AG04450 (cell line): ENCODE data around the gene CPXM2. TPM values are rescaled to one million over a fixed set of nuclear protein-coding genes. Genes with fewer than 3 reads are reported as not detected.

Source experiments
- CTCF ChIA-PET: fragments of 300-600, 350-600 bp; formaldehyde crosslinking; extraction: SDS; loops from one replicate; lab custom pipeline; 2022; ENCODE audit warnings: antibody characterized with exemption, inconsistent platforms; lab: Charles Lee
- POLR2A ChIA-PET: fragments of 350-600 bp; formaldehyde crosslinking; extraction: SDS; loops from one replicate; lab custom pipeline; 2021; ENCODE audit warnings: antibody characterized with exemption, inconsistent platforms; lab: Yijun Ruan, JAX
- DNase-seq: peaks from one replicate; pipeline ENCODE4 v3.0.0-alpha.2; 2011; ENCODE audit warnings: low read depth, low spot score
- H3K27ac ChIP-seq: one replicate; pipeline ENCODE4 v1.5.1; 2012; ENCODE audit warnings: low read depth, low read length, control low read depth
- H3K27me3 ChIP-seq: one replicate; pipeline ENCODE4 v1.6.0; 2012; ENCODE audit warnings: low read length; ENCODE audit not compliant: control insufficient read depth, insufficient read depth
- H3K4me3 ChIP-seq: 2 replicates; pipeline ENCODE4 v1.5.1; 2011; ENCODE audit warnings: mild to moderate bottlenecking, low read depth, low read length, control low read depth
- H3K9me3 ChIP-seq: 2 replicates; pipeline ENCODE4 v1.5.1; 2012; ENCODE audit warnings: low read length; ENCODE audit not compliant: control insufficient read depth, insufficient read depth
- polyA plus RNA-seq: library from polyadenylated mRNA; depleted of rRNA; stranded (reverse); fragments of >200 nt; gene quantifications from 2 replicates; pipeline ENCODE4 v1.2.3, GENCODE V29; 2011
- TF ChIP-seq, protein P1 (sequence below): IDR thresholded peaks from 2 replicates; pipeline ENCODE4 v1.5.1; 2011; ENCODE audit warnings: low read depth, low read length, control low read depth, inconsistent platforms

The CPXM2 gene
- polyA plus RNA-seq, 1 experiment = not detected

DNA sequence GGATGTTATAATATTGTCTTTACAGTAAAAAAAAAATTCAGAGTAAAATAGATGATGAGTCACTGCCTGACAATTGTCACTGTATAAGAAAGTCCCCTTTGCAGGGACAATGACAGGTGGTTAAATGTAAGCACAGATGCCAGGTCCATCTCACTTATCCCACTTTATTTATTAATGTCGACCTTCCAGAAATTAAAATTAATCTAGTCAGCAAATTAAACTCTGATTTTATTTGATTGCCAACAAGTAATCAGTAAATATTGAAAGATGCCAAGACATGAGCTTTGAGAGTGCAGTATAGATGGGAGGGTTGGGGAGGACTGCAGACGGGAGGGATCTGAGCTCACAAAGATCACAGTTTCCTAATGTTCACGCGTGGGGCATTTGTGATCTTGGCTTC lies 50.9 kb downstream of the CPXM2 start:
- ChIA-PET POLR2A (no interaction called here), CTCF (interaction anchor here (0.6 kb wide), 1 partner anchor 282 kb away, joined by 4 read pairs; no protein-coding TSS in a partner anchor)
- peaks cover 38% of the 10 kb centered on the region for H3K9me3 ChIP-seq
- no peak overlapping the region for H3K4me3 ChIP-seq
- DNase-seq = no peak
- H3K27me3 ChIP-seq = no peaks in the 10 kb centered on the region
- H3K27ac ChIP-seq = no peak overlapping the region
- TF ChIP-seq, protein P1, sequence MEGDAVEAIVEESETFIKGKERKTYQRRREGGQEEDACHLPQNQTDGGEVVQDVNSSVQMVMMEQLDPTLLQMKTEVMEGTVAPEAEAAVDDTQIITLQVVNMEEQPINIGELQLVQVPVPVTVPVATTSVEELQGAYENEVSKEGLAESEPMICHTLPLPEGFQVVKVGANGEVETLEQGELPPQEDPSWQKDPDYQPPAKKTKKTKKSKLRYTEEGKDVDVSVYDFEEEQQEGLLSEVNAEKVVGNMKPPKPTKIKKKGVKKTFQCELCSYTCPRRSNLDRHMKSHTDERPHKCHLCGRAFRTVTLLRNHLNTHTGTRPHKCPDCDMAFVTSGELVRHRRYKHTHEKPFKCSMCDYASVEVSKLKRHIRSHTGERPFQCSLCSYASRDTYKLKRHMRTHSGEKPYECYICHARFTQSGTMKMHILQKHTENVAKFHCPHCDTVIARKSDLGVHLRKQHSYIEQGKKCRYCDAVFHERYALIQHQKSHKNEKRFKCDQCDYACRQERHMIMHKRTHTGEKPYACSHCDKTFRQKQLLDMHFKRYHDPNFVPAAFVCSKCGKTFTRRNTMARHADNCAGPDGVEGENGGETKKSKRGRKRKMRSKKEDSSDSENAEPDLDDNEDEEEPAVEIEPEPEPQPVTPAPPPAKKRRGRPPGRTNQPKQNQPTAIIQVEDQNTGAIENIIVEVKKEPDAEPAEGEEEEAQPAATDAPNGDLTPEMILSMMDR = no peak

- no peak for DNase-seq
- CTCF ChIA-PET = interaction anchor here (1.7 kb wide), 1 partner anchor 11 kb away, joined by 3 read pairs; no protein-coding TSS in a partner anchor
- TF ChIP-seq, protein P1 = no peak
- H3K27ac ChIP-seq = no peak overlapping the region
- no peak overlapping the region for H3K4me3 ChIP-seq
- no peaks in the 10 kb centered on the region for H3K27me3 ChIP-seq
- H3K9me3 ChIP-seq = peaks cover 53% of the 10 kb centered on the region
- POLR2A ChIA-PET = no interaction called here
Observed at GRCh38 chr10:123838596-123839310, 52.9 kb downstream of the CPXM2 start.

DNA sequence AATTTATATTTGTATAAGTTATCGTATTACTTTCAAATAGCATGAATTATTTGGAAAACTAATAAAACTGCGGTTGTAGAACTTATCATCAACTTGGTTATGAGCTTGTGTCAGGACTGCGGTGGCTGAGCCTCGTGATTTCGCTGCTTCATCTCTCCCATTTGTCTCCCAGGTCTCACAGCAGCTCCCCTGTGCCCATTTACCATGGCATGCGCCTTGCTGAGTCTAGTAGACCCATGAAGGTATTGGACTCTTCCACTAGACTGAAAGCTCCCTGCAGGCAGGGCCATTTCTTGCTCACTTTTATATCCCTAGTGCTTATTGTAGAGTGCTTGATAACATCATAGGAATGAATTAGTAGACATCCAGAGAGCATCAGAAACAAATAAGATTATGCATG lies 53.9 kb downstream of the CPXM2 start:
- Histone ChIP-seq H3K4me3 (no peak overlapping the region), H3K27me3 (no peaks in the 10 kb centered on the region), H3K27ac (no peak overlapping the region), H3K9me3 (peaks cover 55% of the 10 kb centered on the region)
- ChIA-PET POLR2A (no interaction called here), CTCF (no interaction called here)
- TF ChIP-seq, protein P1 = no peak
- DNase-seq = no peak

DNA sequence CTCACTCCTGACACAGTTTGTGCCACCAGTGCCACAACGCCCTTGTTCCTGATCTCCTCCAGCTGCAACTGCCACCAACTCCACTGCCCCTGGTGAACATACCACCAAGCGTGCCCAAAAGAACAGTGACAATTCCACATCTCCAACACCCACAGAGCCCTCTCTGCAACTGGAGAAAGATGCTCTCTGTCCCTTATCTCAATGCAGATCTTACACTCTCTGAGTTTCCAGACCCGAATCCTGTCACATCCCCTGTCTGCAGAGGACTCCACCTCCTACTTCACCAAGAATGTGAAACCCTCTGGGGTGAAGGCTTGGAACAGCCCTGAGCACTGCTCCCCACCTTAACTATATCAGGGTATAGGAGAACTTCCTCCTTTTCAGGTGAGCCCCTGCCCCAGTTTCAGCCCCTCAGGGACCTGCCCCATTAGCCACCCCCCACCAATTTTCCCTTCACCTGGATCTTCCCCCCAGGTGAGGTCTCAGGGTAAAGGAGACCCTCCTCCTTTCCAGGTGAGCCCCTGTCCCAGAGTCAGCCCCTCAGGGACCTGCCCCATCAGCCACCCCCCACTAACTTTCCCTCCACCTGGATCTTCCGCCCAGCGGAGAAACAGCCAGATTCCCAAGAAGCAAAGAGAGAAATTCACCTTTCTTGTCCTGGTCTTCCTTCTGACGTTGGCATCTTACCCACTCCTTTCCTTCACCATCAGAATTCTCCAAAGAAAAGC lies 55.0 kb downstream of the CPXM2 start:
- Histone ChIP-seq H3K27me3 (no peaks in the 10 kb centered on the region), H3K9me3 (peaks cover 52% of the 10 kb centered on the region), H3K4me3 (no peak overlapping the region), H3K27ac (no peak overlapping the region)
- ChIA-PET CTCF (no interaction called here), POLR2A (no interaction called here)
- DNase-seq = no peak
- TF ChIP-seq, protein P1 = no peak

GRCh38 chr10:123835575-123835974 lies 56.0 kb downstream of the CPXM2 start:
- TF ChIP-seq, protein P1 = no peak
- peaks cover 56% of the 10 kb centered on the region for H3K9me3 ChIP-seq
- no peak overlapping the region for H3K27ac ChIP-seq
- DNase-seq = no peak
- H3K4me3 ChIP-seq = no peak overlapping the region
- H3K27me3 ChIP-seq = no peaks in the 10 kb centered on the region
- POLR2A ChIA-PET = no interaction called here
- CTCF ChIA-PET = interaction anchor here (0.6 kb wide), 1 partner anchor 76 kb away, joined by 3 read pairs; no protein-coding TSS in a partner anchor
